Activated T-cell treated with anti-CD3 and anti-CD28 coated beads for 1 hour (primary cell): Measurements from ENCODE around the gene DEPDC4.
"Not testable (repeated sequence)": the region's sequence is repeated elsewhere in the genome, so short reads cannot be mapped to it uniquely, and the experiment has no call there.

Experiments
- DNase-seq: peaks from one replicate; pipeline ENCODE4 v3.0.0-alpha.2; 2020; ENCODE audit warnings: low read depth

DEPDC4 gene

DNA sequence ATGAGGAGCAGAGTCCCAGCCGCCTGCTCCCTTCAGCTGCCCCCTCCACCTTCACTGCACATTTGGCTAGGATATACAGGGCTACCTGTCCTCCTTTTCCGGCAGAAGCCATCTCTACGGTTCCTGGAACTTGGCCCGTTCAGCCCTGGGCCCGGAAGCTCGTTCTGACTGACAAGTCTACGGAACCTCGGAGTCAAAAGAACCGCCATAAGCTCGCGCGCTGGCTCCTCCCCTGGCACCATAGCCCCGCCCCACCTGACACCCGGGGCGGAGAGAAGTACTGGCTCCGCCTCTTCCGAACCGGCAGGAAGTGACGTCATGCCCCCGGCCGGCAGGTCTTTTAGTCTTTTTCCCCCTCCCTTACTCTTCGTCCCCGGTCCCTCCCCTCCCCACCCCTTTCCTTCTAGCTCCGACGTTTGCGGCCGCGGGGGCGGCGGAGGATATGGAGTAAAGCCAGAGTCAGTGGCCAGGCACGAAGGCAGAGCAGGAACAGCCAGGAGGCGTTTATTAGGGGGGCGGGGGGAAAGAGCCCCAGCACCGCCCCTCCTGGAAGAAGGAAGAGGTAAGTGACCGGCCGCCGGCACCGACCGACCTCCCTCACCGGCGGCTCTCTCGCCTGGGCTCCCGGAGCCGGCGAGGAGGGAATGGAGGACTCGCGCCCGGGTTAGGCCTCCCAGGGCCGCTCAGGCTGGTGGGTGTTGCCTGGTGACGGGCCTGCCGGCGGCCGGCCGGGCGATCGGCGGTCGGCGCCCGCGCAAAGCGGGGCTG lies at the start of gene DEPDC4, which contains the start of gene SCYL2:
Gene DEPDC4 (minus strand): TSS at position 245 of the 768 bp plus-strand sequence. CDS start 3 bp downstream, at position 242.
Gene SCYL2 (plus strand): TSS at position 343 of the 768 bp plus-strand sequence. CDS start 15,794 bp downstream, outside the sequence.
- DNase-seq = peak; percentile 92

DNA sequence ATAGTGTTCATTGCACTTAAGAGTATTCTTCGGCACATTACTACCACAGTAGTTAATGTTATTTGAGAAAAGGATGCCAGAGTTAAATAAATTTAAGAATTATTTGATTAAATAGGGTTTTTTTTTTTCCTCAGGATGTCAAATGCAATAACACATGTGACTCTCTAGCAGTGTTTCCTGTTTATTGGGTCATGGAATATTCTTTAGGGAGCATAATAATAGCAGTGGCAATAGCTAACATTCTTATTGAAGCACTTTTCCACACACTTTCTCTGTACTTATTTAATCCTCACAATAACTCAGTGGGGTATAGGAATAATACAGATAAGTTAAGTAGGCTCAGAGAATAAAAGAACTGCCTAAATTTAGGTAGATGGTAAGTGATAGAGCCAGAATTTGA lies 44.4 kb upstream of the DEPDC4 start:
- no peak for DNase-seq

DNA sequence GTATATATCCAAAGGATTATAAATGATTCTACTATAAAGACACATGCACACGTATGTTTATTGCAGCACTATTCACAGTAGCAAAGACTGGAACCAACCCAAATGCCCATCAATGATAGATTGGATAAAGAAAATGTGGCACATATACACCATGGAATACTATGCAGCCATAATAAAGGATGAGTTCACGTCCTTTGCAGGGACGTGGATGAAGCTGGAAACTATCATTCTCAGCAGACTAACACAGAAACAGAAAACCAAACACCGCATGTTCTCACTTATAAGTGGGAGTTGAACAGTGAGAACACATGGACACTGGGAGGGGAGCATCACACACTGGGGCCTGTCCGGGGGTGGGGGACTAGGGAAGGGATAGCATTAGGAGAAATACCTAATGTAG lies 41.3 kb upstream of the DEPDC4 start:
- DNase-seq = not testable (repeated sequence)

DNA sequence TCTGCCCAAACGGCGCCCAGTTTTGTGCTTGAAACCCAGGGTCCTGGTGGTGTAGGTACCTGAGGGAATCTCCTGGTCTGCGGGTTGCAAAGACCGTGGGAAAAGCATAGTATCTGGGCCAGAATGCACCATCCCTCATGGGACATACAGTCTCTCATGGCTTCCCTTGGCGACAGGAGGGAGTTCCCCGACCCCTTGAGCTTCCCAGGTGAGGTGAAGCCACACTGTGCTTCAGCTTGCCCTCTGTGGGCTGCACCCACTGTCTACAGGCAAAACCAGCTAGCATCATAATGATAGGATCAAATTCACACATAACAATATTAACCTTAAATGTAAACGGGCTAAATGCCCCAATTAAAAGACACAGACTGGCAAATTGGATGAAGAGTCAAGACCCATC lies 37.5 kb upstream of the DEPDC4 start:
- DNase-seq = not testable (repeated sequence)

DNA sequence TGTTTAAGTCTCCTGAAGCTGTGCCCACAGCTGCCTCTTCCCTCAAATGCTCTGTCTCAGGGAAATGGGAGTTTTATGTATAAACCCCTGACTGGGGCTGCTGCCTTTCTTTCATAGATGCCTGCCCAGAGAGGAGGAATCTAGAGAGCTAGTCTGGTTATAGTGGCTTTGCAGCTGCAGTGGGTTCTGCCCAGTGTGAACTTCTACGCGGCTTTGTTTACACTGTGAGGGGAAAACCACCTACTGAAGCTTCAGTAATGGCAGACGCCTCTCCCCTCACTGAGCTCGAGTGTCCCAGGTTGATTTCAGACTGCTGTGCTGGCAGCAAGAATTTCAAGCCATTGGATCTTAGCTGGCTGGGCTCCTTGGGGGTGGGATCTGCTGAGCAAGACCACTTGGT lies 37.0 kb upstream of the DEPDC4 start:
- DNase-seq = no peak

DNA sequence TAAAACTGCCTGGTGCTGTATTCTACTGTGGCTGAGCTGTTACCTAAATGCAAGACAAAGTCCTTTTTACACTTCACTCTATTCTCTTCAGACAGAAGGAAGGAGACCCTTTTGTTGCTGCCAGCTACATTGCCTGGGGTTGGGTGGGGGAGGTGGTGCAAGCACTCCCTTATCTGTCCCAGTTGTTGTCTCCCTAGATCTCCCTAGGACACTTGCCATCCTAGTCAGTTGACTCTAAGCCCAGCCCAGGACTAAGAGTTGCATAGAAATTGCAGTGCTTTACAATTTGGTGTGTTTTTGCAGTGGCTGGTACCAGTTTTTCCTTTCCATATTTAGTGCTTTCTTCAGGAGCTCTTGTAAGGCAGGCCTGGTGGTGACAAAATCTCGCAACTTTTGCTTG lies 35.2 kb upstream of the DEPDC4 start:
- no peak for DNase-seq

DNA sequence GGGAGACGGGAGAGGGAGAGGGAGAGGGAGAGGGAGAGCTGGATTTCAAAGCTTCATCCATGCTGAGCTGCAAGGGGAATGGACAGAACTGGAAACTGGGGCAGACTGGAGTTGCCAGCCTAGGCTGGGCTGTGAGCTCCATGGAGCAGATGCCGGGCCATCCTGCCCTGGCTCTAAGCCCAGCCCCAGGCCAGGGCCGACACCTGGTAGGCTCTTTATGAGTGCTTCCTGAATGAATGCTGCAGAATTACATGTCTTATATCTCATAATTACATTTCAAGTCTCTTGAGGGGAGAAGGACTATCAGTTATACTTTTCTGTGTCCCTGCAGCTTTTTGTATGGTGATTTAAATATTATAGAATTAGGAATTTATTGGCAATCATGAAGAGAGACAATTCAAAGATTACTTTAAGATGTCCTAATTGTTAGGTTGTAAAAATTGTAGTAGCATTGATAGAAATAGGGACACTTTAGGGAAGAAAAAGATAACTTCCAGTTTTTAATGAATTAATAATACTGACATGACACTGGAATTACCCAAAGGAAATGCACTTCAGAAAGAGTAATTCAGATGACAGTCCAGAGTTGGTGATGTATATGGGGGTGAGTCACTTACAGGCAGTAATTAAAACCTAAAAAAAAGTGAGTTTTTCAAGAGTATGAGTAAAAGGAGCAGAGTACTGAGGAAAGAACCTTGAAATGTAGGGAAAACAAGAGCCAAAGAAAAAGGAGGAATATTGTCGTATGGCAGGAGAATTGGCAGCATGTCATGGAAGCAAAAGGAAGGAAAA lies 29.1 kb upstream of the DEPDC4 start:
- no peak for DNase-seq

DNA sequence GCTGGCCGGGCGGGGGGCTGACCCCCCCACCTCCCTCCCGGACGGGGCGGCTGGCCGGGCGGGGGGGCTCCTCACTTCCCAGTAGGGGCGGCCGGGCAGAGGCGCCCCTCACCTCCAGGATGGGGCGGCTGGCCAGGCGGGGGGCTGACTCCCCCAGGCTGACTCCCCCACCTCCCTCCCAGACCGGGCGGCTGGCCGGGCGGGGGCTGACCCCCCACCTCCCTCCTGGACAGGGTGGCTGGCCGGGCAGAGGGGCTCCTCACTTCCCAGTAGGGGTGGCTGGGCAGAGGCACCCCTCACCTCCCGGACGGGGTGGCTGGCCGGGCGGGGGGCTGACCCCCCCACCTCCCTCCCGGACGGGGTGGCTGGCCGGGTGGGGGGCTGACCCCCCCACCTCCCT lies 27.5 kb upstream of the DEPDC4 start:
- DNase-seq = not testable (repeated sequence)

DNA sequence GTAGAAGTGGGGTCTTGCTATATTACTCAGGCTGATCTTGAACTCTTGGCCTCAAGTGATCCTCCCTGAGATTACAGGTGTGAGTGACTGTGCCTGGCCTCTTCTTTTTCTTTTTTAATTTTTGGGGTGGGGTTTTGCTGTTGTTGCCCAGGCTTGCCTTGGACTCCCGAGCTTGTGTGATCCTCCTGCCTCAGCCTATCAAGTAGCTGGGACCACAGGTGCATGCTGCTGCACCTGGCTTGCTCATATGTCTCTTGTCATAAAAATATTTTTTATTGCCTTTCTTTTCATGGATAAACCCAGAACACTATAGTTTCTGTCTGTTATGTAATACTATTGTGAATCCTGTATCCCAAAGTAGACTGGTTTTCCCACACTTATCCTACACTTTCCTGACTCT lies 26.1 kb upstream of the DEPDC4 start:
- DNase-seq = no peak

DNA sequence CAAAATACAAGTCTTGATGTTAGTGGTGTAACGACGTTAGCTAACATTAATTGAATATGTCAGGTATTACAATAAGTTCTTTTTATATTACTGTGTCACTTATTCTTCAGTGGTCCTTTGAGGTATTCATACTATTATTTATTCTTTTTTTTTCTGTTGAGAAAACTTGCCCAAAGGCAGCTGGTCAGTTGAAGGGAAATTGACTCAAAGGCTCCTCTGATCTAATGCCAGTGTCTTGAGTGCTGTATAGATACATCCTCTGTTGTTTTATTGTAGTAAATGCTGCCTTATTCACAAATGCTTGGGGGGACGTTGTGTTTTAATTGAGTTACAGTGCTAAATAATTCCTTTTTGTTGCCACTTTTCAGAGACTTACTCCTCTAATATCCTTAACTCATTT lies 23.1 kb upstream of the DEPDC4 start:
- DNase-seq = no peak

DNA sequence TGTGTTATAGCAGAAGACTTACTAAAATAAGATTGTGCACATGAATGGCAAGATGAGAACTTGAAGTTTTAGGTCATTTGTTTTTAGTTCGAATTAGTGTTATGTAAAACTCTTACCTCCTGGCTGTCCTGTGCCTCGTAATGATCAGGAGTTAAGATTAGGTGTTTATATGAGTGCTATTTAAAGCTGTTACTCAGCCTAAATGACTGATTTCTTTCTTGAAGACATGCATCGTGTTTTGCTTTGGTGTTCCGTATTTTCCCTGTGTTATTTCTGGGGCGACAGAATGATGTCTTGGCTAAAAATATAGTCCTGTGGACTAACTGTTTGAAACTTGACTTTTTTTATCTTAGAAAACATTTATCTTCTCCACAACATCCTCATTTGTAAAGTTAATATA lies 22.2 kb upstream of the DEPDC4 start:
- DNase-seq = no peak

DNA sequence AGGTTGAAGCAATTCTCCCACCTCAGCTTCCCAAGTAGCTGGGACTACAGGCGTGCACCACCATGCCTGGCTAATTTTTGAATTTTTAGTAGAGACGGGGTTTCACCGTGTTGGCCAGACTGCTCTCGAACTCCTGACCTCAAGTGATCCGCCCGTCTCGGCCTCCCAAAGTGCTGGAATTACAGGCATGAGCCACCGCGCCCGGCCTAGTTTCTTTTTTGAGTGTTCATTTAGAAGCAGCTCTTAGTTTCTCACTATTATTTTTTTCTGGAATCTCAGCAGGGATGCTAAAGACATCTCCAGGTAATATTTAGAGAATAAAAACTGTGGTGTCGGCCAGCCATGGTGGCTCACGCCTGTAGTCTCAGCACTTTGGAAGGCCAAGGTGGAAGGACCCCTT lies 17.7 kb upstream of the DEPDC4 start:
- not testable (repeated sequence) for DNase-seq

DNA sequence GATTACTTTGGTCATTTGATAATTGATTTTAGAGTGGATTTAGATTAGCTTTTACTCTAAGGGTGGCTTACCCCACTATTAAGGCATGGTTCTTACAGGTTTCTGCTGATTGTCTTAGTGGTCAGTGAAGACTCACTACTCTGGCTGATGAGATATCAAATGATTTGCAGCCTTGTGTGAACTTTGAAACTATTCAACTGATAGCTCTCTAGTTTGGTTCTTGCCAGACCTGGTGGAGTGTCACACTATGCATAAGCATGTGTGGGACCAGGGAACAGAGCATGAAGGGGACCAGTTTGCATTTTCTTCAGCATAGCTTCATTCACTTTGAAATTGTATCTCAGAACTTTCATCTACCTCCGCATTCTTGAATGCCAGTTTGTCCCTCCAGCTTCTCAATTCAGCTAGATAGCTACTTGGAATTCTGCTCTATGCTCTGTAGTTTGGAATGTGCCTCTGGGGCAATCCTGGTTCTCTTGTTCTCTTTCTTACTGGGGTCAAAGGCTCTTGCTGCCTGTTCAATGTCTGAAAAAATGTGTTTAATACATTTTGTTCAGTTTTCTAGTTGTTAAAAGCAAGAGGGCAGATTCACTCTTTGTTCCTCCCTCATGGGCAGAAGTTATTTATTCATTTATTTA lies 12.8 kb upstream of the DEPDC4 start:
- DNase-seq = no peak

DNA sequence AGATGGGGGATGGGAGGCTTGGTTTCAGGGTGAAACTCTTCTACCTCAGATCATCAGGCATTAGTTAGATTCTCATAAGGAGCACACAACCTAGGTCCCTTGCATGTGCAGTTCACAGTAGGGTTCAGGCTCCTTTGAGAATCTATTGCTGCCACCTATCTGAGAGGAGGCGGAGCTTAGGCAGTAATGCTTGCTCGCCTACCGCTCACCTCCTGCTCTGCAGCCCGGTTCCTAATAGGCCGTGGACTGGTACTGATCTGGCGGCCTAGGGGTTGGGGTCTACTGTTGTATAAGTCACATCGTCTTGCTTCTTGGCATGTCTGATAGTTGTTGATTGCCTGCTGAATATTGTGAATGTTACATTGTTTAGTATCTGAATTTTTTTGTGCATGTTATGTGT lies 12.3 kb upstream of the DEPDC4 start:
- no peak for DNase-seq

DNA sequence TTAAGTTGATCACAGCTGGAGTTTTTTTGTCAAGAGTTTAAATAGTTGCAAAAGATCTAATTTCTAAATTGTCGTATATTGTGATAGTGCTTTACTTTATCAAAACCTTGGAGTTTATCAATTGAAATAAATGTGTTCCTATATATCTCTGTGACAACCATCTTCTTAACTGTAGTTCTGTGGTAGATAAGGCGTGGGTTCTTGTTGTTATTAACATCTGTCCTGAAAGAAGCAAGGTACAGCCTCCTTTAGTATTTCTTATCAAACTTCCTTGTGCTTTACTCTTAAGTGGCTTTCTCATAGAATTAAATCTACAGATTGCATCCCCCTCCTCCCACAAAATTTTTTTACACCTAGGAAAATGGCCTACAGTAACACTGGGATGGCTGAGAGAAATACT lies 7.4 kb upstream of the DEPDC4 start:
- no peak for DNase-seq

DNA sequence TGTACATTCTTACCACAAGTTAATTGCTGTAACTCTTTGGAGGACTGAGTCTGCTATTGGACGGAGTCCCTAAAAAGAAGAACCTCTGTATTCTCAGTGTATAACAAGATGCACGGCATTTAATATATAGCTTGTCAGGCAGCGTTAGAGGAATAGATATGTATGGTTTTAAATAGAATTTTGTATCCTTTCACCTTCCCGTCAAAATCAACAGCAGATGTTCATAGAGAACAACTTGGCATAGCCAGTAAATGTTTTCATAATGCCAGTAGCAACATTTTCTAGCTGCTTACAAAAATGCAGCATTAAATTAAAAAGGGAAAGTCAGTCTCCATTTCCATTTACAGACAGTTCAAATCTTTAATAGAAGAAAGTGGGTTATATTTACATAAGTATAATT lies 6.9 kb upstream of the DEPDC4 start:
- DNase-seq = no peak

DNA sequence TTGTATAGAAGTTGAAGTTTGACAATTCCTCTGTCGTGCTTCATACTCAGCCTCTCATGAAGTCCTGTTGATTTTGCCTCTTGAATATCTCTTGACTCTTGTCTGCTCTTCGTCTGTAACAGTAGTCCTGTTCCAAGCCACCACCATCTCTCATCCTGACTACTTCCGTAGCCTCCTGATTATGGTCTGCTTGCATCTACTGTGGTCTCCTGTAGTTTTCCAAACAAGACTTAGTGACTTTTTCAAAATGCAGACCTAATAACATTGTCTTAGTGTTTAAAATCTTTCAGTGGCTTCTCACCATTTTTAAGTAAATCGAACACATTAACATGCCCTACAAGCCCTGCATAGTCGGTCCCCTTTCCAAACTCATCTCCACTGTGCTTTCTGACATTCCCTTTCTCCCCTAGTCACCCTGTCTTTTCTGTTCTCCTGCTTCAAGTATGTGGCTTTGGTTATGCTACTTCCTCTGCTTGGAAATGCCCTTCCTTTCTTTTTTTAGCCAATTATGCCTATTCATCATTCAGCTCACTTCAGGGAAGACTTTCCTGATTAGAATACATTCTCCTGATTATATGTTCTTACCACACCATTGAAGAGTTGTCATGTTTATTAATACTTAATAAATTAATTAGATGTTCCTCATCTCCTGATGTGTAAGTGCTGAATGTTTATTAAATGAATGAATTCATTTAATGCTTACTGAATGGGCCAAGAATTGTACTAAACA lies 2.1 kb upstream of the DEPDC4 start:
- no peak for DNase-seq

DNA sequence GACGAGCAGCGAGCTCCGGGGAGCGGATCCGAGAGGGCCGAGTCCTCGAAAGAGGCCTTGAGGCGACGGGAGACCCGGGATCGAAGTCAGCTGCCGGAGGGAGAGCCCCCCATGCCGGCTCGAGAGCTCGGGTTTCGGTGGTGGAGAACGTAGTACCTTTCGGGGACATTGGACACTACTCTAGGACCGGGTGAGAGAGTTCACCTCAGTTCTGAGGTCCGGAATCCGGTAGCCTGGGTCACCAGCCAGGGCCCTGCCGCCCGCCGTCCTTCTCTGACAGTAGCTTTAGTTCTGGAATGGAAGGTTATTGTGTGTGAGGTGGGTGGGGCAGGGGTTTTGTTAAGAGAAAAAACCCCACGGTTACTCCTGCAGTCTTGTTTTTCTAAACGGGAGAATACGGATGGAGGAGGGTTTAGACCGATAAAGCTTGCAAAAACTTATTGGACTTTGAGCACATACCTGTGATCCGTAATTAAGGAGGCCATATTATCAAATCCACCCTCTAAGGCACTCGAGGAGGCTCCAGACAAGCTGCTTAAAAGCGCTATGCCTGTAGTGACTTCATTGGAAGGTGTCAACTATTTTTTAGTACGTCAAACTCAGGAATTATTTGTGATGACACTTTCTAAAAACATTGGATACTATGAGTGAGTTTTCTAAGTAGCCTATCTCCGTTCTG lies 863 bp upstream of the DEPDC4 start:
- DNase-seq = no peak

DNA sequence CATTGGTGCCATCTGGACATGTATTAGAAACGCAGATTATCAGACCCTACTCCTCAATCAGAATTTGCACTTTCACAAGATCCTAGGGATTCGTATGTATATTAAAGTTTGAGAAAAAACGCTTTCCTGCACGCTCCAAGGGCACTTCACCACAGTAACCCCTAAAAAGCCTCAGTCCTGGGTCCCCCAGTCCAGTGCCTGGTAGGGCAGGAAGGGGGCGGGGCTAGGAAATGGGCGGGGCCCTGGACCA lies 369 bp downstream of the DEPDC4 start:
- DNase-seq = peak; percentile 94

DNA sequence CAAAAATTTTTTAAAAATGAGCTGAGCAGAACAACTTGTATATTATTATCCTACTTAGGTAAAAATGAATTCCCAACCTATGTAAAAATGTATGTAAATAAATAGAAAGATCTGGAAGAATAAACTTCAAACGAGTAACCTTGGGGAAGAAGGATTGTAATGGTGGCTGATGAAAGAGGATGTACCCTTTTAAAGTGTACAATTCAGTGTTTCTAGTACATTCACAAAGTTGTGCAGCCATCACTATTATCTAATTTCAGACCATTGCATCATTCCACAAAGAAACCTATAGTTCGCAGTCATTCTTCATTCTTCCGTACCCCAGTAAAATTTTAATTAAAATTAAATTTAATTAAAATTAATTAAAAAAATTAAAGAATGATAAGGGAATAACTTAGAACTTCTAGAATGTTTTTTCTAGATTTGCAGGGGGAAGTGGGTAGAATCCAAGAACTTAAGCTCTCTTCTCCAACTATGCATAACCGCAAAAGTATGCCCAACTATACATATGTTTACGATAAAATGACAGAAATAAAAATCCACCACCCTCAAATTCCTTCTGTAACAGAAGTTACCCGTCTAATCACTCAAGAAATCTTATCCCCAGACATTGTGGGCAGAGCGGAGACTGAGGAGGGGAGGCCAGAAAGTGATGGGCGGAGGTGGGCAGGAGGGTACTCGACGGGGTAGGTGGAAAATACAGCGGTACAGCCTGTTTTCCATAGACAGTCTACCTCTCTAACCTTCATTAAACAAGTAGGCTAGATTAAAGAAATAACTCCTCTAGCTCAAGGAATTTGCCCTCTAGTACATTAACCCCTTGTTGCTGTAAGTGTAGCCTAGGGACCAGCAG lies 921 bp downstream of the DEPDC4 start:
- no peak for DNase-seq

DNA sequence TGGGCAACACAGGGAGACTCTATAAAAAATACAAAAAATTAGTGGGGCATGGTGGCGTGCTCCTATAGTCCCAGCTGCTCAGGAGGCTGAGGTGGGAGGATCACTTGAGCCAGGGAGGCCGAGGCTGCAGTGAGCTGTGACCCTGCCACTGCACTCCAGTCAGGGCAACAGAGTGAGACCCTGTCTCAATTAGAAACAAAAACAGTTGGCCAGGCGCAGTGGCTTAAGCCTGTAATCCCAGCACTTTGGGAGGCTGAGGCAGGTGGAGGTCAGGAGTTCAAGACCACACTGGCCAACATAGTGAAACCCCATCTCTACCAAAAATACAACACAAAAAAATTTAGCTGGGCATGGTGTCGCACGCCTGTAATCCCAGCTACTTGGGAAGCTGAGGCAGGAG lies 1.8 kb downstream of the DEPDC4 start:
- not testable (repeated sequence) for DNase-seq
